ENCODE data around the gene CYP4V2.
"Not testable (repeated sequence)": the region's sequence is repeated elsewhere in the genome, so short reads cannot be mapped to it uniquely, and the experiment has no call there.

CYP4V2 gene

GRCh38 chr4:186227744-186228513 is 36.6 kb downstream of the CYP4V2 start:
- no peak overlapping the region for H3K4me3 ChIP-seq (ENCODE audit: low read depth, low read length)

- H3K4me3 ChIP-seq (ENCODE audit: low read depth, low read length): no peak overlapping the region
Observed at GRCh38 chr4:186228514-186228894, 37.1 kb downstream of the CYP4V2 start.

GRCh38 chr4:186234367-186234766 is 43.0 kb downstream of the CYP4V2 start:
- no peak overlapping the region for H3K4me3 ChIP-seq (ENCODE audit: low read depth, low read length)

GRCh38 chr4:186236126-186236525 is 44.8 kb downstream of the CYP4V2 start:
- H3K4me3 ChIP-seq (ENCODE audit: low read depth, low read length): no peak overlapping the region

GRCh38 chr4:186240452-186240847 is 49.1 kb downstream of the CYP4V2 start:
- no peak overlapping the region for H3K4me3 ChIP-seq (ENCODE audit: low read depth, low read length)

GRCh38 chr4:186240848-186241491 is 49.6 kb downstream of the CYP4V2 start:
- no peak overlapping the region for H3K4me3 ChIP-seq (ENCODE audit: low read depth, low read length)

GRCh38 chr4:186241616-186242015 is 50.2 kb downstream of the CYP4V2 start:
- H3K4me3 ChIP-seq (ENCODE audit: low read depth, low read length): no peak overlapping the region

GRCh38 chr4:186242031-186242430 is 50.7 kb downstream of the CYP4V2 start:
- H3K4me3 ChIP-seq (ENCODE audit: low read depth, low read length): not testable (repeated sequence)

GRCh38 chr4:186243331-186243730 is 52.0 kb downstream of the CYP4V2 start:
- no peak overlapping the region for H3K4me3 ChIP-seq (ENCODE audit: low read depth, low read length)

- no peak overlapping the region for H3K4me3 ChIP-seq (ENCODE audit: low read depth, low read length)
Observed at GRCh38 chr4:186244835-186245234, 53.5 kb downstream of the CYP4V2 start.

GRCh38 chr4:186247062-186247752 is 55.8 kb downstream of the CYP4V2 start:
- peak overlapping the region; percentile 24 for H3K4me3 ChIP-seq (ENCODE audit: low read depth, low read length)

GRCh38 chr4:186248643-186249042 is 57.3 kb downstream of the CYP4V2 start:
- H3K4me3 ChIP-seq (ENCODE audit: low read depth, low read length): no peak overlapping the region

GRCh38 chr4:186249785-186250754 is 58.7 kb downstream of the CYP4V2 start:
- H3K4me3 ChIP-seq (ENCODE audit: low read depth, low read length): no peak overlapping the region

- H3K4me3 ChIP-seq (ENCODE audit: low read depth, low read length): no peak overlapping the region
Observed at GRCh38 chr4:186250760-186251159, 59.4 kb downstream of the CYP4V2 start.

- H3K4me3 ChIP-seq (ENCODE audit: low read depth, low read length): no peak overlapping the region
Observed at GRCh38 chr4:186255122-186255521, 63.8 kb downstream of the CYP4V2 start.

- H3K4me3 ChIP-seq (ENCODE audit: low read depth, low read length): no peak overlapping the region
Observed at GRCh38 chr4:186258216-186258811, 66.9 kb downstream of the CYP4V2 start.

GRCh38 chr4:186260117-186260503 is 68.7 kb downstream of the CYP4V2 start:
- H3K4me3 ChIP-seq (ENCODE audit: low read depth, low read length): no peak overlapping the region

Data from iPS-11a (cell line).